Trophoblast cell (in vitro differentiated cells and primary cell): Measurements from ENCODE around the gene GSKIP.
A peak's percentile ranks its signal among the peaks of the same experiment; 100 is the strongest.

Source experiments
- DNase-seq, 2 donors: peaks; one replicate each; pipeline ENCODE4 v3.0.0-alpha.2; 2016
- H2AFZ ChIP-seq: 2 replicates; pipeline ENCODE4 v1.6.1; 2013; ENCODE audit warnings: low read length, moderate library complexity, mild to moderate bottlenecking; ENCODE audit not compliant: insufficient read depth, poor library complexity
- H2AK5ac ChIP-seq: 2 replicates; pipeline ENCODE4 v1.6.1; 2013; ENCODE audit warnings: mild to moderate bottlenecking, low read length
- H2BK120ac ChIP-seq: 2 replicates; pipeline ENCODE4 v1.6.1; 2013; ENCODE audit warnings: low read length, mild to moderate bottlenecking, moderate library complexity; ENCODE audit not compliant: insufficient read depth, poor library complexity
- H2BK12ac ChIP-seq: 2 replicates; pipeline ENCODE4 v1.6.1; 2013; ENCODE audit warnings: mild to moderate bottlenecking, low read length, moderate library complexity
- H2BK5ac ChIP-seq: 2 replicates; pipeline ENCODE4 v1.6.1; 2013; ENCODE audit warnings: low read length, low read depth, moderate library complexity, mild to moderate bottlenecking; ENCODE audit not compliant: poor library complexity
- H3K14ac ChIP-seq: 2 replicates; pipeline ENCODE4 v1.6.1; 2013; ENCODE audit warnings: mild to moderate bottlenecking, low read length
- H3K18ac ChIP-seq: 2 replicates; pipeline ENCODE4 v1.6.1; 2013; ENCODE audit warnings: mild to moderate bottlenecking, low read length
- H3K23ac ChIP-seq: 2 replicates; pipeline ENCODE4 v1.6.1; 2013; ENCODE audit warnings: low read length
- H3K27ac ChIP-seq: 2 replicates; pipeline ENCODE4 v1.5.1; 2013; ENCODE audit warnings: low read depth, mild to moderate bottlenecking, inconsistent platforms, low read length, moderate library complexity
- H3K27me3 ChIP-seq: 2 replicates; pipeline ENCODE4 v1.6.1; 2013; ENCODE audit warnings: inconsistent platforms, mild to moderate bottlenecking, low read length, moderate library complexity; ENCODE audit not compliant: insufficient read depth
- H3K36me3 ChIP-seq, 2 experiments: 1 replicate in 1 of 2; 2 replicates in 1 of 2; pipeline ENCODE4 v1.6.1; 2013; ENCODE audit warnings: low read length in 2 of 2, mild to moderate bottlenecking in 2 of 2, moderate library complexity in 1 of 2; ENCODE audit not compliant: insufficient read depth in 2 of 2, control insufficient read depth in 1 of 2
- H3K4ac ChIP-seq: 2 replicates; pipeline ENCODE4 v1.6.1; 2013; ENCODE audit warnings: low read depth, mild to moderate bottlenecking, low read length, moderate library complexity
- H3K4me1 ChIP-seq, 2 experiments: 1 replicate in 1 of 2; 2 replicates in 1 of 2; pipeline ENCODE4 v1.6.1; 2013; ENCODE audit warnings: low read length in 2 of 2, mild to moderate bottlenecking in 2 of 2, moderate library complexity in 1 of 2; ENCODE audit not compliant: insufficient read depth in 2 of 2, control insufficient read depth in 1 of 2
- H3K4me2 ChIP-seq: 2 replicates; pipeline ENCODE4 v1.6.1; 2013; ENCODE audit warnings: inconsistent platforms, mild to moderate bottlenecking, low read length, moderate library complexity
- H3K4me3 ChIP-seq: 2 replicates; pipeline ENCODE4 v1.5.1; 2013; ENCODE audit warnings: mild to moderate bottlenecking, low read depth, low read length, inconsistent platforms
- H3K79me1 ChIP-seq: one replicate; pipeline ENCODE4 v1.6.1; 2013; ENCODE audit warnings: low read length
- H3K79me2 ChIP-seq: 2 replicates; pipeline ENCODE4 v1.6.1; 2013; ENCODE audit warnings: low read length, mild to moderate bottlenecking; ENCODE audit not compliant: control insufficient read depth, insufficient read depth, poor library complexity
- H3K9ac ChIP-seq: 2 replicates; pipeline ENCODE4 v1.6.1; 2013; ENCODE audit warnings: mild to moderate bottlenecking, low read length
- H3K9me3 ChIP-seq: 2 replicates; pipeline ENCODE4 v1.6.1; 2013; ENCODE audit warnings: low read depth, mild to moderate bottlenecking, control low read depth, inconsistent platforms, low read length; ENCODE audit not compliant: insufficient read depth
- H4K12ac ChIP-seq: 2 replicates; pipeline ENCODE4 v1.6.1; 2013; ENCODE audit warnings: low read depth, mild to moderate bottlenecking, low read length, moderate library complexity
- H4K8ac ChIP-seq: 2 replicates; pipeline ENCODE4 v1.6.1; 2013; ENCODE audit warnings: low read depth, mild to moderate bottlenecking, low read length, moderate library complexity
- H4K91ac ChIP-seq: one replicate; pipeline ENCODE4 v1.6.1; 2013; ENCODE audit warnings: low read depth, mild to moderate bottlenecking, low read length, moderate library complexity
- WGBS: extraction: QIAGEN DNeasy Blood & Tissue Kit; methylation state at CpG from one replicate; pipeline ENCODE4 v1.1.7; 2013; ENCODE audit warnings: missing lambda C conversion rate; ENCODE audit not compliant: insufficient read length, insufficient coverage; ENCODE audit errors: extremely low coverage; 5-methylcytosine and 5-hydroxymethylcytosine counted together

Gene GSKIP

GRCh38 chr14:96384053-96384452, 20.7 kb downstream of the GSKIP start:
- no peak overlapping the region for H3K23ac ChIP-seq
- peaks cover 3 to 12% of the 10 kb centered on the region in 2 experiments for H3K36me3 ChIP-seq

GRCh38 chr14:96384740-96385139, 21.4 kb downstream of the GSKIP start:
- Histone ChIP-seq H3K4ac (no peak overlapping the region), H2BK120ac (no peak overlapping the region), H3K9me3 (no peaks in the 10 kb centered on the region), H3K18ac (no peak overlapping the region), H3K4me3 (no peak overlapping the region), H3K4me1 (no peaks in the 10 kb centered on the region), H3K27ac (no peak overlapping the region), H2AFZ (no peak overlapping the region), H2BK12ac (no peak overlapping the region), H3K4me2 (no peak overlapping the region), H4K12ac (no peak overlapping the region), H2AK5ac (no peak overlapping the region), H3K14ac (no peak overlapping the region), H3K79me1 (no peaks in the 10 kb centered on the region), H2BK5ac (no peak overlapping the region), H4K91ac (no peak overlapping the region), H3K9ac (no peak overlapping the region), H3K79me2 (no peaks in the 10 kb centered on the region), H4K8ac (no peak overlapping the region), H3K27me3 (no peaks in the 10 kb centered on the region), H3K36me3 (peaks cover 3 to 12% of the 10 kb centered on the region in 2 experiments), H3K23ac (no peak overlapping the region)
- WGBS, result no CpG with 5 or more reads among the region's 1 CpG
- no peak for DNase-seq

More at GRCh38 chr14:96384053-96384452, 20.7 kb downstream of the GSKIP start:
- no peak overlapping the region for H2AFZ ChIP-seq
- H3K79me1 ChIP-seq, result no peaks in the 10 kb centered on the region
- H3K14ac ChIP-seq, result no peak overlapping the region
- H4K91ac ChIP-seq, result no peak overlapping the region
- no peak for DNase-seq
- no peak overlapping the region for H2BK12ac ChIP-seq
- H3K27me3 ChIP-seq, result no peaks in the 10 kb centered on the region
- H2BK5ac ChIP-seq, result no peak overlapping the region
- H3K9me3 ChIP-seq, result no peaks in the 10 kb centered on the region
- no CpG with 5 or more reads among the region's 1 CpG for WGBS
- no peak overlapping the region for H3K27ac ChIP-seq
- no peak overlapping the region for H3K9ac ChIP-seq
- no peak overlapping the region for H2AK5ac ChIP-seq
- H3K4ac ChIP-seq, result no peak overlapping the region
- H4K12ac ChIP-seq, result no peak overlapping the region
- no peak overlapping the region for H3K18ac ChIP-seq
- no peaks in the 10 kb centered on the region for H3K4me1 ChIP-seq
- no peak overlapping the region for H3K4me3 ChIP-seq
- no peaks in the 10 kb centered on the region for H3K79me2 ChIP-seq
- H3K4me2 ChIP-seq, result no peak overlapping the region
- no peak overlapping the region for H4K8ac ChIP-seq
- H2BK120ac ChIP-seq, result no peak overlapping the region

- H4K91ac ChIP-seq, result no peak overlapping the region
- WGBS, result no CpG with 5 or more reads among the region's 3 CpGs
These were observed 22.1 kb downstream of the GSKIP start for GRCh38 chr14:96385385-96385784.

GRCh38 chr14:96390965-96391292, 27.6 kb downstream of the GSKIP start:
- Histone ChIP-seq H3K27me3 (peaks cover 3% of the 10 kb centered on the region), H3K79me2 (no peaks in the 10 kb centered on the region), H3K79me1 (peaks cover 2% of the 10 kb centered on the region), H2AFZ (no peak overlapping the region), H3K9me3 (no peaks in the 10 kb centered on the region), H3K18ac (no peak overlapping the region), H3K36me3 (peaks cover 3% of the 10 kb centered on the region in 2 experiments), H2AK5ac (no peak overlapping the region), H4K12ac (no peak overlapping the region), H3K4me3 (peak overlapping the region; percentile 82), H3K14ac (no peak overlapping the region), H3K4ac (no peak overlapping the region), H3K23ac (no peak overlapping the region), H2BK12ac (no peak overlapping the region), H4K8ac (no peak overlapping the region), H4K91ac (no peak overlapping the region), H2BK120ac (no peak overlapping the region), H3K9ac (no peak overlapping the region), H3K4me1 (peaks cover 0 to 4% of the 10 kb centered on the region in 2 experiments), H3K4me2 (peak overlapping the region; percentile 93), H3K27ac (no peak overlapping the region), H2BK5ac (no peak overlapping the region)
- DNase-seq, result no peak
- WGBS, result no CpG with 5 or more reads among the region's 13 CpGs

More at GRCh38 chr14:96385385-96385784, 22.1 kb downstream of the GSKIP start:
- no peak overlapping the region for H2AFZ ChIP-seq
- no peak overlapping the region for H3K18ac ChIP-seq
- H3K9me3 ChIP-seq, result no peaks in the 10 kb centered on the region
- no peak overlapping the region for H4K8ac ChIP-seq
- no peak overlapping the region for H2BK5ac ChIP-seq
- no peak overlapping the region for H3K9ac ChIP-seq
- no peaks in the 10 kb centered on the region for H3K4me1 ChIP-seq
- no peak for DNase-seq
- H3K79me1 ChIP-seq, result no peaks in the 10 kb centered on the region
- H3K23ac ChIP-seq, result no peak overlapping the region
- no peak overlapping the region for H3K4me2 ChIP-seq
- no peak overlapping the region for H2BK120ac ChIP-seq
- no peak overlapping the region for H3K14ac ChIP-seq
- peaks cover 3 to 12% of the 10 kb centered on the region in 2 experiments for H3K36me3 ChIP-seq
- no peak overlapping the region for H3K4ac ChIP-seq
- H3K27me3 ChIP-seq, result no peaks in the 10 kb centered on the region
- no peak overlapping the region for H2BK12ac ChIP-seq
- no peak overlapping the region for H3K4me3 ChIP-seq
- H4K12ac ChIP-seq, result no peak overlapping the region
- no peaks in the 10 kb centered on the region for H3K79me2 ChIP-seq
- no peak overlapping the region for H3K27ac ChIP-seq
- H2AK5ac ChIP-seq, result no peak overlapping the region
